Activated T-cell treated with anti-CD3 and anti-CD28 coated beads, Interleukin-2, amount 50 U/mL, for 24 hours (primary cell): ENCODE measurements around the gene GALNT4.
A peak's percentile ranks its signal among the peaks of the same experiment; 100 is the strongest.

Experiments used
- DNase-seq: peaks from one replicate; pipeline ENCODE4 v3.0.0-alpha.2; 2020
- H3K27ac Mint-ChIP-seq: 2 replicates; pipeline ENCODE4 v1.8.0; 2020; ENCODE audit warnings: mild to moderate bottlenecking, mixed read lengths
- H3K27me3 Mint-ChIP-seq: 2 replicates; pipeline ENCODE4 v1.8.0; 2020; ENCODE audit warnings: mixed read lengths
- H3K36me3 Mint-ChIP-seq: 2 replicates; pipeline ENCODE4 v1.8.0; 2020; ENCODE audit warnings: low read depth, mixed read lengths
- H3K4me1 Mint-ChIP-seq: 2 replicates; pipeline ENCODE4 v1.8.0; 2020; ENCODE audit warnings: low read depth, mixed read lengths
- H3K4me3 Mint-ChIP-seq: 2 replicates; pipeline ENCODE4 v1.8.0; 2020; ENCODE audit warnings: mild to moderate bottlenecking, moderate library complexity, mixed read lengths
- H3K9me3 Mint-ChIP-seq: 2 replicates; pipeline ENCODE4 v1.8.0; 2020; ENCODE audit warnings: mixed read lengths

GALNT4 gene

DNA sequence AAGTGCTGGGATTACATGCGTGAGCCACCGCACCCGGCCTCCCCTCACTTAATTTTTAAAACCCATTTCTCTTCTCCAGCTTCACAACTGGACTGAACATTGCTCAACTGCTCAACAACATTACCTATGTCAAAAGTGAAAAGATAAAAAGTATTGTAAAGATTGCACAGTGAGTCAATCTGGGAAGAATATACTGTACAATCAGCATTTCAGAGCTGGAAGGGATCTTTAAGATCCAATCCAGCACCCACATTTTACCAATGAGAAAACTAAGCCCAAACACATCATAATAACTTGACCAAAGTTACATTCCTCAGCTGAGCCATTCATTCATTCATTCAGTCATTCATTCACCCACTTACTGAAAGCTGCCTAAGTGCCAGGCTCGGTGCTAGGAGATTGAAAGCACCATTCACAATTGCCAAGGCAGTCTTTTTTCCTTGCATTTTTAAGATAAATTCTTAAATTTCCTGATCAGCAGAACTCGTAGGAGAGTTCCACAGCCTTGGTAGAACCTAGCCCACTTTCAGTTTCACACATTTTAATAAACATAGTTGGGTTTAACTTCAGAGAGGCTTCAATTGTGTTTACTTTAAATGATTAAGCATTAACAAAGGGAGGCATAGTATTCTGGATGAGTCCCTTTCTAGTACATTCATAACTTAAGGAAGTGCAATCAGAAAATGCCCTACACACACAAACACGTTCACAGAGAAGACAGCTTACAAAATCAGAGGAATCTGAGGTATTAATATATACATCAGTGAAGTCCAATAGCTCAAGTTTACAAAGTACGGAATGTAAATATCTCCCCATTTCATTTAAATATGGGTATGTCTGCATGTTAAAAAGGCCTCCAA is 3.0 kb downstream of the GALNT4 start:
- Mint-ChIP-seq H3K9me3 (no peaks in the 10 kb centered on the region), H3K4me3 (peak overlapping the region; percentile 93), H3K27me3 (no peaks in the 10 kb centered on the region), H3K4me1 (peaks cover 55% of the 10 kb centered on the region), H3K36me3 (peaks cover 58% of the 10 kb centered on the region), H3K27ac (no peak overlapping the region)
- no peak for DNase-seq

DNA sequence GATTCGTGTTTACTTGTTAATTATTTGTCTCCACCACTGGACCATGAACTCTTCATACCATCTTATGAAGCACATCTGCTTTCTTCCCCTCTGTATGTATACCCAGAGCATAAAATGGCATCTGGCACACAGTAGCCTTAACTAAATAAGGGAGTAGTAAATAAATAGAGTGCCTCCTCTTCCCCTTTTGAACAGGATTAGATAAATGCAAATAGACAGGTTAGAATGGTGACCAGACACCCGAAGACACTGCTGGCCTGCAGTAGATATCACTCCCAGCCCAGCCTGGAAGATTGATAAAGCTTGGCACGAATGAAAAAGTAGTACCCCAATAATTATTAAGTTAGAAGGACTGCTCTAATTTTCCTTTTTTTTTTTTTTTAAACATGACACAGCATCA is 6.9 kb downstream of the GALNT4 start:
- Mint-ChIP-seq H3K9me3 (no peaks in the 10 kb centered on the region), H3K27me3 (no peaks in the 10 kb centered on the region), H3K36me3 (peaks cover 32% of the 10 kb centered on the region), H3K4me1 (peaks cover 37% of the 10 kb centered on the region), H3K4me3 (no peak overlapping the region), H3K27ac (no peak overlapping the region)
- DNase-seq: no peak

DNA sequence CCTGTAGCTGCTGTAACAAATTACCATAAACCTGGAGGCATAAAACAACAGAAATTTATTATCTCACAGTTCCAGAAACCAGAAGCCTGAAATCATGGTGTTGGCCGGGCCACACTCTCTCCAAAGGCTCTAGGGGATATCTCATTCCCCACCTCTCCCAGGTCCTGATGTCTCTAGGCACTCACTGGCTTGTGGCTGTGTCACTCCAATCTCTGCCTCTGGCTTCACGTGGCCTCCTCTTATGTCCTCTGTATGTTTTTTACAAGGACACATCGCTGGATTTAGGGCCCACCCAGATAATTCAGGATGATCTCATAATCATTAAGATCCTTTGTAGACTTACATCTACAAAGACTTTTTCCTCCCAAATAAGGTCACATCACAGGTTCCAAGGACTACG is 8.0 kb downstream of the GALNT4 start:
- Mint-ChIP-seq H3K9me3 (no peaks in the 10 kb centered on the region), H3K27me3 (no peaks in the 10 kb centered on the region), H3K4me3 (no peak overlapping the region), H3K27ac (no peak overlapping the region), H3K36me3 (peaks cover 22% of the 10 kb centered on the region), H3K4me1 (peaks cover 27% of the 10 kb centered on the region)
- no peak for DNase-seq

DNA sequence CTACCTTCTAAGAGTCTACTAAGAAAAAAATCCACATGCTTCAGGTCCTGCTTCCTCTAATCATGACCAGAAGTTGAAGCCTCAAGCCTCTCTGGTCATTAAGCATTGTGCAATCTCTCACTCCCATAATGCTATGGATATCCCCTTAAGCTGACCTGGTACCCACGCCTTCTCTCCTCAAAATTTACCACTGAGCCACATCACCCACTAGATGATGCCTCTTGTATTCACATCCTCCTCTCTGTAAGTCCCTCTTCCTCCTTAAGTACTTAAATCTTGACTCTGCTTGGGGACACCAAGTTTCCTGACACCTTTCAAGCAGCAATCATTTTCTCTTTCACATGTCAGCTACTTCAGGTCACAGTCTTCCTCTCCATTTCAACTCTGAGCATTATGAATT is 9.8 kb downstream of the GALNT4 start:
- DNase-seq: no peak
- no peak overlapping the region for H3K27ac Mint-ChIP-seq

DNA sequence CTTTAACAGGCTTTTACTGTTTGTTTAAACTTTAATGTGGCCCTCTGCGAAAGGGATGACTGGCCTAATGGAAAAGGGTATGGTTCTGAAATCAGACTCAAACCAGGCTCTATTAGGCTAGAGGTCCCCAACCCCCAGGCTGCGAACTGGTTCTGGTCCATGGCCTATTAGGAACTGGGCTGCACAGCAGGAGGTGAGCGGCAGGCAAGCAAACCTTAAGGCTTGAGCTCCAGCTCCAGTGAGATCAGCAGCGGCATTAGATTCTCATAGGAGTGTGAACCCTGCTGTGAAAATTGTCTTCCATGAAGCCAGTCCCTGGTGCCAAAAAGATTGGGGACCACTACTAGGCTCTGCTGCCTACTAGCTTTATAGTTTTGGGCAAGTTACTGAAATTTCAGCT is 11.1 kb downstream of the GALNT4 start:
- Mint-ChIP-seq H3K4me3 (no peak overlapping the region), H3K36me3 (peaks cover 6% of the 10 kb centered on the region), H3K9me3 (no peaks in the 10 kb centered on the region), H3K4me1 (peaks cover 15% of the 10 kb centered on the region), H3K27me3 (no peaks in the 10 kb centered on the region), H3K27ac (no peak overlapping the region)
- no peak for DNase-seq

More for the DNA sequence above, 9.8 kb downstream of the GALNT4 start:
- Mint-ChIP-seq H3K36me3 (peaks cover 12% of the 10 kb centered on the region), H3K9me3 (no peaks in the 10 kb centered on the region), H3K27me3 (no peaks in the 10 kb centered on the region), H3K4me1 (peaks cover 22% of the 10 kb centered on the region), H3K4me3 (no peak overlapping the region)

- no peak overlapping the region for H3K4me3 Mint-ChIP-seq
- DNase-seq: no peak
- no peaks in the 10 kb centered on the region for H3K9me3 Mint-ChIP-seq
- H3K27me3 Mint-ChIP-seq: no peaks in the 10 kb centered on the region
- no peak overlapping the region for H3K27ac Mint-ChIP-seq
- peaks cover 12% of the 10 kb centered on the region for H3K36me3 Mint-ChIP-seq
- H3K4me1 Mint-ChIP-seq: peaks cover 20% of the 10 kb centered on the region
Measured at GRCh38 chr12:89507015-89507824, 17.4 kb downstream of the GALNT4 start.

GRCh38 chr12:89506050-89506449 is 18.5 kb downstream of the GALNT4 start:
- no peak for DNase-seq
- H3K9me3 Mint-ChIP-seq: no peaks in the 10 kb centered on the region
- peaks cover 23% of the 10 kb centered on the region for H3K36me3 Mint-ChIP-seq
- peaks cover 21% of the 10 kb centered on the region for H3K4me1 Mint-ChIP-seq
- H3K27ac Mint-ChIP-seq: no peak overlapping the region
- H3K27me3 Mint-ChIP-seq: no peaks in the 10 kb centered on the region
- no peak overlapping the region for H3K4me3 Mint-ChIP-seq

DNA sequence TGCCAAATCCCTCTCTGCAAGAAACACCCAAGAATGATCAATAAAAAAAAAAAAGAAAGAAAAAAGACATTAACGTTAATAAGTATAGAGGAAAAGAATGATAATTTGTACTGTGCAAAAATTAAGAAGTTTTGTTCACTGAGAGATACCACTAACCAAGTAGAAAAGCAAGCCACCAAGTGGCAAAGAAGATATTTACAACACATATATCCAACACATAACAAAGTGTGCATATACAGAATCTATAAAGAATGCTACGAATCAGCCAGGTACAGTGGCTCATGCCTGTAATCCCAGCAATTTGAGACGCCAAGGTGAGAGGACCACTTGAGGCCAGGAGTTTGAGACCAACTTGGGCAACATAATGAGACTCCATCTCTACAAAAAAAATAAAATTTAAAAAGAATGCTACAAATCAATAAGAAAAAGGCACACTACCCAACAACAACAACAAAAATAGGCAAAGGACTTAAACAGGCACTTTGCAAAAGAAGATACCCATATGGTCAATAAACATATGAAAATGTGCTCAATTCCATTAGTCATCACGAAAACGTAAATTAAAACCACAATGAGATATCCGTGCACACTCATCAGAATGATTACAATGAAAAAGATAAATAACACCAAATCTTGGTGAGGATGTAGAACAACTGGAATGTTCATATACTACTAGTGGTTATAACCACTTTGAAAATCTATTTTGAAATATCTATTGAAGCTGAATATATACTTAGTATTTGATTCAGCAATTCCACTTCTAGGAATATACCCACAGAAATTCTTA is 19.8 kb downstream of the GALNT4 start:
- Mint-ChIP-seq H3K27ac (no peak overlapping the region), H3K27me3 (no peaks in the 10 kb centered on the region), H3K4me1 (peaks cover 16% of the 10 kb centered on the region), H3K9me3 (no peaks in the 10 kb centered on the region), H3K36me3 (peaks cover 30% of the 10 kb centered on the region), H3K4me3 (no peak overlapping the region)
- no peak for DNase-seq

DNA sequence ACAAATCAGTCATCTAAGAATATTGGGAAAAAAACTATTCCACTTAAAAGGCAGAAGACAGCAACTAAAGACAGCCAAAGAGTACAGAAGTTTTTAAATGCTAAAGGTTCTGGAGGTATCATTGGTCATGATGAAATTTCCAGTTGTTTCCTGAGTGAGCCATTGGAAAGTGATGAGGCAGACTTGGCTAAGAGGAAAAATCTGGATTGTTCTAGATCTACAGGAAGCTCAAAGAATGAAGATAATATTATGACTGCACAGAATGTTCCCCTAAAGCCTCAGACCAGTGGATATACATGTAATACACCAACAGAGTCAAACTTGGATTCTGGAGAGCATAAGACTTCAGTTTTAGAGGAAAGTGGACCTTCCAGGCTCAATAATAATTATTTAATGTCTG is 22.8 kb downstream of the GALNT4 start:
- no peak for DNase-seq
- no peaks in the 10 kb centered on the region for H3K27me3 Mint-ChIP-seq
- no peaks in the 10 kb centered on the region for H3K9me3 Mint-ChIP-seq
- H3K27ac Mint-ChIP-seq: no peak overlapping the region
- no peak overlapping the region for H3K4me3 Mint-ChIP-seq
- H3K36me3 Mint-ChIP-seq: peaks cover 43% of the 10 kb centered on the region
- H3K4me1 Mint-ChIP-seq: peaks cover 13% of the 10 kb centered on the region

DNA sequence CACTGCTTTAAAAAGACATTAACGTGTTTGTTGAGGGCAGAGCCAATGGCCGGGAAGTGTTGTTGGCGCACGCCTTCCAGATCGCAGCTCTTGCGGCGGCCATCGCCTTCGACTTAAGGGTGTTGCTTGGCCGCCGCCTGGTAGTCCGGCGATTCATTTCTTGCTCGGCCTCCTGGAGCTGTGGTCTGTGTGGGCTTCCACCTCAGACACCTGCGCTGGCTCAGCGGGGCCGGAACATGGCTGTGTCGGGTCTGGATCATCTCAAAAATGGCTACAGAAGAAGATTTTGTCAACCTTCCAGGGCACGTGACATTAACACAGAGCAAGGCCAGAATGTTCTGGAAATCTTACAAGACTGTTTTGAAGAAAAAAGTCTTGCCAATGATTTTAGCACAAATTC is 24.7 kb downstream of the GALNT4 start:
- no peak for DNase-seq
- Mint-ChIP-seq H3K27me3 (no peaks in the 10 kb centered on the region), H3K4me3 (no peak overlapping the region), H3K4me1 (peaks cover 14% of the 10 kb centered on the region), H3K36me3 (peaks cover 56% of the 10 kb centered on the region), H3K27ac (no peak overlapping the region), H3K9me3 (no peaks in the 10 kb centered on the region)

- H3K36me3 Mint-ChIP-seq: peaks cover 62% of the 10 kb centered on the region
- H3K27ac Mint-ChIP-seq: no peak overlapping the region
- peaks cover 2% of the 10 kb centered on the region for H3K9me3 Mint-ChIP-seq
- no peaks in the 10 kb centered on the region for H3K27me3 Mint-ChIP-seq
- no peak overlapping the region for H3K4me3 Mint-ChIP-seq
- DNase-seq: no peak
- H3K4me1 Mint-ChIP-seq: peaks cover 33% of the 10 kb centered on the region
Measured at GRCh38 chr12:89497467-89497866, 27.1 kb downstream of the GALNT4 start.

- peaks cover 58% of the 10 kb centered on the region for H3K36me3 Mint-ChIP-seq
- H3K27me3 Mint-ChIP-seq: no peaks in the 10 kb centered on the region
- no peak overlapping the region for H3K27ac Mint-ChIP-seq
- no peak for DNase-seq
- H3K4me3 Mint-ChIP-seq: no peak overlapping the region
- peaks cover 32% of the 10 kb centered on the region for H3K4me1 Mint-ChIP-seq
- H3K9me3 Mint-ChIP-seq: peaks cover 2% of the 10 kb centered on the region
Measured at GRCh38 chr12:89497005-89497404, 27.6 kb downstream of the GALNT4 start.

- H3K27me3 Mint-ChIP-seq: no peaks in the 10 kb centered on the region
- H3K27ac Mint-ChIP-seq: peak overlapping the region; percentile 99
- H3K36me3 Mint-ChIP-seq: peaks cover 59% of the 10 kb centered on the region
- H3K9me3 Mint-ChIP-seq: peaks cover 2% of the 10 kb centered on the region
- peak; percentile 73 for DNase-seq
- H3K4me1 Mint-ChIP-seq: peaks cover 32% of the 10 kb centered on the region
- H3K4me3 Mint-ChIP-seq: peak overlapping the region; percentile 44
Measured at GRCh38 chr12:89494411-89495231, 30.0 kb downstream of the GALNT4 start.
